ENCODE measurements around the gene GDI2. TPM values are rescaled to one million over a fixed set of nuclear protein-coding genes. Genes with fewer than 3 reads are reported as not detected.
A peak's percentile ranks its signal among the peaks of the same experiment; 100 is the strongest.
"Not testable (repeated sequence)": the region's sequence is repeated elsewhere in the genome, so short reads cannot be mapped to it uniquely, and the experiment has no call there.

The GDI2 gene
- polyA plus RNA-seq, 12 donors = 169 to 335 (median 292) TPM; not detected in 1

DNA sequence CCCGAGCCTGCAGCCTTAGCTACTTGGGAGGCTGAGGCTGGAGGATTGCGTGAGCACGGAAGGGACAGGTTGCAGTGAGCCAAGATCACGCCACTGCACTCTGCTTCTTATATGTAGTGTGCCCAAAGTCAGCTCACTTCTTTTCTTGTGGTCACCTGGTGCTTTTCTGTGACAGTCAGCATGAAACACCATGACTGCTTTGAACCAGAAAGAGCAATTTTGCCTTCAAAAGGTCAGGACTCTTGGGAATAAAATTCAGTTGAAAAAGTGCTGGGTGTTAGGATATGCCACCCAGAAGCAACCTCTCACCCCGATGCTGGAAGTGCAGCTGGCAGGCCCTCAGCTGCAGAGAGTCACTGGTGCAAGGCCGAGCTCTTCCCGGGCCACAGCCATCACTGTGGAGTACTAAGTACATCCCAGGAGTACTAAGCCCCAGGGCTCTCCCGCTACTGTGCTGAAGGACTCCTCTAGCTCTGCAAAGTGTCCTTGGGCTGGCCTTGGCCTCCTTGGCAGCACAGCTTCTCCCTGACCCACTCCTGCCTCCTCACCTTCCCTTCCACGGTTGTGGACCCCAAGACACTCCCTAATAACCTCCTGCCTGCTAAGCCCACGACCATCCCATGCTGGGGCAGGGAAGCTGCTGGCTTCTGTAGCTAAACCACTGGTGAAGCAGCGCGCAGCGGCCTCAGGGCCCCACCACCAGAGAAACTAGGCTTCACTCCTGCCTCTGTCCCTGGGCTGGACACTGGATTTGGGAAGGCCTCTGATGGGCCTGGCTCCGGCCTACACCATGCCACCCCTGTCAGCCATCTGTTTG is 17.6 kb upstream of the GDI2 start:
- no peak for DNase-seq

DNA sequence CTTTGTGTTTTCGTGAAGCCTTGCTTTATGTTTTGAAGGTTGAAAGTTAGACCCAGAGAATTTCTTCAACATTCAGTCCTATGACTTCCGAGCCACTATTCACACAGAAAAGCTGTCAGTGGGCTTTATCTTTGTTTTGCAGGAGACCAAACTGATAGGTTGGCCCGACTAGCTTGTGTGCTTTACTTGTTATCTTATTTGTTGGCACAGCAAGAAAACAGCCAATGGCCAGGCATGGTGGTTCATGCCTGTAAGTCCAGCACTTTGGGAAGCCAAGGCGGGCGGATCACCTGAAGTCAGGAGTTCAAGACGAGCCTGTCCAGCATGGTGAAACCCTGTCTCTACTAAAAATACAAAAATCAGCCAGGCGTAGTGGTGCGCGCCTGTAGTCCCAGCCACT is 16.0 kb upstream of the GDI2 start:
- no peak for DNase-seq

DNA sequence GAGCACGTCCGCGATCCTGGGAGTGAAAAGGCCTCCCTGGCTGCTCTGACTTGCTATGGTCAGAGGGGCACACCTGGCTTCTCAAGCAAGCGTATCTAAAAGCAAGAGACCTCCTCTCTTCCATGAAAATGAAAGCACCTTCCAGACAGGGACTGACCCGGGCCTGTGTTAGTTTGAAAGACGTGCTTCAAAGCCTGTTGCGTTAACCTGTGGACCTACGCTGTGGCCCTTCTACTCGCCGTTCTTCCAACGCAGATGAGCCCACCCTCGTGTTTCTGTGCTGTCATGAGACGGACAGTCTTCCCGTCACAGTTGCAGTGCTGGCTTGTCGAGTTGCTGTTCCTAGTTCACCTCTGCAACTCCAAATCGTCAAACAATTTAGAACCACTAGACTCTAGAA is 15.5 kb upstream of the GDI2 start:
- DNase-seq = no peak

DNA sequence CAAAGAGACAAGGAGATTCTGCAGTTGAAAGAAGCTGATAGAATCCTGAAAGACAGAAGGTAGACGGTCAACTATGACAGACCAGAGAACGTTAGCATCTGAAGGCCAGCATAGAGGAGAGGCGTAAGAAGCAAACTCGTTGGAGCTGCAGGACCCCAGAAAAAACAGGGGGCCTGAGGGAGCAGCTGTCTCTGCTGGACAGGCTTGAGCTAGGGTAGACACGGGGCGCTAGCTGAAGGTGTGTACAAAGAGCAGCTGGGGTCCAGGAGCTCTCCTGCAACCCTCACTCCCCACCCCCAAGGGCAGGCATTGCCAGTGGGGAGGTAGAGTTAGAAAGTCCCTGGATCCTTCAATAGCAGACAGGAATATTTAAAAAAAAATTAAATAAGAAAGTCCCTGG is 14.6 kb upstream of the GDI2 start:
- DNase-seq = no peak

DNA sequence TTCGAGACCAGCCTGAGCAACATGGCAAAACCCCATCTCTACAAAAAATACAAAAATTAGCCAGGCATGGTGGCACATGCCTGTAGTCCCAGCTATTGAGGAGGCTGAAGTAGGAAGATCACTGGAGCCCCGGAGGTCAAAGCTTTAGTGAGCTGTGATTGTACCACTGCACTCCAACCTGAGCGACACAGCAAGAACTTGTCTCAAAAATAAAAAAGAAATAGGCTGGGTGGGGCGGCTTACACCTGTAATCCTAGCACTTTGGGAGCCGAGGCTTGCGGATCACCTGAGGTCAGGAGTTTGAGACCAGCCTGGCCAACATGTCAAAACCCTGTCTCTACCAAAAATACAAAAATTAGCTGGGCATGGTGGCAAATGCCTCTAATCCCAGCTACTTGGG is 13.3 kb upstream of the GDI2 start:
- DNase-seq = not testable (repeated sequence)

DNA sequence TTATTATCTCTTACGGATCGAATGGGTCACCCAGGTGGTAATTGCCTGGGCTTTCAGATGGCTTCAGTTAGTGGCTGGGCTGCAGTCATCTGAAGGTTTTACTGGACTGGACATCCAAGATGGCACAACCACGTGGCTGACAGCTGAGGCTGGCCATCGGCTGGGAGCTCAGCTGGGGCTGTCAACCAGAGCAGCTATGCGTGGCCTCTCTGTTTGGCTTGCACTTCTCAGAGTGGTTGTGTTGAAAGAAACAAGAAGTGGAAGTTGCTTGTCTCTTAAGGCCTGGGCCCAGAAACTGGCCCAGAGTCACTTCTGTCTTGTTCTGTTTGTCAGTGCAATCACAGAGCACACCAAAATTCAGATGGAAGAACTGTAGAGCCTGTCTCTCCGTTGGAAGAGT is 5.7 kb upstream of the GDI2 start:
- DNase-seq = no peak

DNA sequence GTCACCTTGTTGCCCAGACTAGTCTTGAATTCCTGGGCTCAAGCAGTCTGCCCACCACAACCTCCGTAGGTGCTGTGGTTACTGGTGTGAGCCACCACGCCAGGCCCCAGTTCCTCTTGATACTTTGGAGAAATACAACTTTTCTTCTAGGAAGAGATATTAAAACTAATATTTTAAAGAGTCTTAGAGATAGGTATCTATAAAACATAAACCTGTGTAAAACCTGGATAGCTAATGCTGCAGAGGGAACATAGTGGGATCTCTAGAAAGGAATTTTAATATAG is 4.8 kb upstream of the GDI2 start:
- no peak for DNase-seq

DNA sequence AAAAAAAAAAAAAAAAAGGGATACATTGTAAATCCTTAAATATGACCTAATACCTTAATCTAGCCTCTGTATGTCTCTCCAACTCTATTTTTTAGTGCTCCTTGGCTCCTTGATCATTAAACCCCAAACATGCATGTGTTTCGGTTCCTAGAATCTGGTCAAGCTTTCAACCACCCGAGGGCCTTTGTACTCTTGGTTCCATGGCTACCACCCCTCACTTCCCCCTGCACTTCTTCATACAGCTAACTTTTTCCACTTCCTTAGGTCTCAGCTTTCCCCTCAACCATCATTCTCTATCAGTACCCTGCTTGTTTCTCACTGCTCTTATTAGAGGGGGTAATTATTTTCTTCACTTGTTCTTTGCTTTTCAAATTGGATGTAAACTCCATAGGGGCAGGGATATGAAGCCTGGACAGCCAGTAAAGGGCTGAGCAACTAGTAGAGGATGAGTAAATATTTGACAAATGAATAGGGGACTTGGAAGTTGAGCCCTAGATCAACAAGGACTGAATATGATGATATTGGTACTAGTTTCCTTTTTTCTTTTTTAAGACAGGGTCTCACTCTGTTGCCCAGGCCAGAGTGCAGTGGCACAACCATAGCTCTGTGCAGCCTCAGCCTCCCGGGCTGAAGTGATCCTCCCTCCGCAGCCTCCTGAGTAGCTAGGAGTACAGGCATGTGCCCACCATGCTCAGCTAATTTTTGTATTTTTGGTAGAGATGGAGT is 4.3 kb upstream of the GDI2 start:
- DNase-seq = no peak

DNA sequence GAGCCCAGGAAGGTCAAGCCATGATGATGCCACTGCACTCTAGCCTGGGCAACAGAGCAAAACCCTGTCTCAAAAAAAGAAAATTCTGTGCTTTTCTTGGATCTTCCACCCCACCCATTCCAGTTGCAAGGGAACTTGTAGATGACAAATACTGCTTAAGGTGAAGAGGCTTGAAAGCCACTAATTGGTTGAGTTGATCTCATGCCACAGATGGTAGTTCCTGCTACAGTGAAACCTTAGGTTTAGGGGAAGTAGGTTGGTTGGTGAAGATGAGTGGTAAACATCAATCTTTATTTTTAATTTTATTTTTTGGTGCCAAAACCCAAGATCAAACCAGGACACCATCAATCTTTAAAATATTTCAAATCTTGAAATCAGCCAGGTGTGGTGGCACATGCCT is 2.9 kb upstream of the GDI2 start:
- no peak for DNase-seq

DNA sequence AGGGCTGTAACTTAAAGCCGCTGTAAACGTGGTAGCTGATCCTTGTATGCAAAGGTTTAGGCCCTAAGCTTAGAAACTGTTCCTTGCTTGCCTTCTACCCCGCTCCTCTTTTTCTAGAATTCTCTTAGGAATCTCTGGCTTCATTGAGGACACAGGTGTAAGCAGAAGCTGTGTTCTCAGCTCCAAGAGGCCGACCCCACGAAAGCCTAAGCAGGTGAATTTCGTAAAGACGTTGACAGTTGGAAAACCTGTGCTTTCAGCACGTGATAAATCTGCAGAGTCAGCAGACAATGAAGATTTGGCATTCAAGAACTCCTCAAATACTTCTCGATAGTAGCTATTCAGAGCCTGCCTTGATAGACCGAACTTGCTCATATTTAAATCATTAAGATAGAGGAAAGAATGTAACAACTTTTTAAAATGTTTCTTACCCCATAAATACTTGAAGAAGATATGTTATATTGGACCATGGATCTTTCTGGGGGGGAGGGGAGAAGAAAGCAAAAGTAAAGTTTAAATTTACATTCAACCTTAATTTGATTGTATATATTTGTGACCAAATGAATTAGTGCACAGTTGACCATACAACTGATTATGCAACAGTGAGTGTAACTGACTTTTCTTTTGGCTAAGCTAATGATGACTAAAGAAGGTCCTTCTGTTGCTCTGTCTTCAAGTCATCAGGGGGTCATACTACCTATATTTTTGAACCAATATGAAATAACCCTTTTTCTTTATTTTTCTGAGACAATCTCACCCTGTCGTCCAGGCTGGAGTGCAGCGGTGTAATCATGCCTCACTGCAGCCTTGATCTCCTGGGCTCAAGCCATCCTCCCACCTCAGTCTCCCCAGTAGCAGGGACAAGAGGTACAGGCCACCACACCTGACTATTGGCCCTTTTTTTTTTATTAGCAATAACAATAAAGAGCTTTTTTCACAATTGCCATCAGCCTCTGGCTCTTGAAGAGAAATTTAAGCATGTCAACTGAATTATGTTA is 1.2 kb upstream of the GDI2 start:
- DNase-seq = peak; percentile 46

DNA sequence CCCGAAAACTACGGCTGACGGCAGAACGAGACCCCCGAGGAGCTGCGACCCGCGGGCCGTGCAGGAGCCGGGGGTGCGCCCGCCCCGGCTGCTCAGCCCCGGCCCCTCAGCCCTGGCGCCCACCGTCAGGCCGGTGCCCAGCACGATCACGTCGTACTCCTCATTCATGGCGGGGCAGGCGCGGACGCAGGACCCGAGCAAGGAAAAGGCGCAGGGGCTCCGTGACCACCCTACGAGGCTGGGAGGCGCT is 218 bp downstream of the GDI2 start:
- no peak for DNase-seq

DNA sequence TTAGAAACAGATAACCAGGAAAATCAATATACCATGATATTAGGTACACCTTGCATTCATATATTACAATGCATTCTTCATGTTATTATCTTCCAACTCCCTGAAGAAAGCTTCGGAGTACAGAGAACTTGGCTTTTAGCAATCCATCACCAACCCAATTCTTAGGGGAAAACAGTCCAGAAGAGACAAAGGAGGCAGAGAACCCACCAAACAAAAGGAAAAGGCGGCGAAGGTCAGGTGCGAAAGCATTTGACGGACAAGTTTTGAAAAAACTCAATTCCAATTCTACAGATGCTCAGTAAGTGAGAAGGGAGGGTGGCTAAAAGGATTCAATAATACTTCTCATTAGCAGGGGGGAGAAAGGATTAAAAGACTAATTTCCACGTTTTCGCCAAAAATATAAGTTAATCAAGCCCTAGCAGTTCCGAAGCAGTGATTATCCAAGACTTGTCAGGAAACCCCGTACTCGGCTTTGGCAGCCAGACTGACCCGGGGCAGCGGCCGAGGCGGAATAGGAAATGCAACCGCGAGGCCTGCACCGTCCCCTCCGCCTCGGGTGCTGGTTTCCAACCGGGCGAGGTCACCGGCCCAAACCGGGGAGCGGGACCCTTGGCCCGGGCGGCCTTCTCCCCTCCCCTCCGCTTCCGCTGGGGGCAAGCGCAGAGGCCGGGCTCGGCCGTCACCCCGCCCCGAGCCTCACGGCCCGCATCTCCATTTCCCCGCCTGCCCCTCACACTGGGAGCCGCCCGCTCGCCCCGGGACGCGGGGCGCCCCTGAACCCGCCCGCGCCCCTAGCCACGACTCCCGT is 747 bp downstream of the GDI2 start:
- peak; percentile 41 for DNase-seq

DNA sequence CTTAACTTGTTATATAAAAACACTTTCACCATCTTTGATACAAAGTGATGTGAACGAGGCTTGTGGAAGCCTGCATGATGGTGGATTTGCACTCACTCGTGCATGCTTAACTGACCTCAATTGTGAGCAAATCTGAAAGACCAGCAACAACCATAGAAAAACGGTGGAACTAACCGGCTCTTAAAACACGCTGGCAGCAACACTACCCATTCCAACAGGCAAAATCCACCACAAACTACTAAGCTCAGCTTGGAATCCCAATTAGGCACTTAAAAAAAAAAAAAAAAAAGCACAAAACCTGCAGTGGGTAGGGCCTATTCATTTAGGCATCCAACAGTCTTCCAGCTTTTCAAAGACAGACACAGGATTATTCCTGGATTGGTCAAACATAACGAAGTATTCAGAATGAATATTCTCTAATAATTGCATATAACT is 1.8 kb downstream of the GDI2 start:
- DNase-seq = peak; percentile 19

DNA sequence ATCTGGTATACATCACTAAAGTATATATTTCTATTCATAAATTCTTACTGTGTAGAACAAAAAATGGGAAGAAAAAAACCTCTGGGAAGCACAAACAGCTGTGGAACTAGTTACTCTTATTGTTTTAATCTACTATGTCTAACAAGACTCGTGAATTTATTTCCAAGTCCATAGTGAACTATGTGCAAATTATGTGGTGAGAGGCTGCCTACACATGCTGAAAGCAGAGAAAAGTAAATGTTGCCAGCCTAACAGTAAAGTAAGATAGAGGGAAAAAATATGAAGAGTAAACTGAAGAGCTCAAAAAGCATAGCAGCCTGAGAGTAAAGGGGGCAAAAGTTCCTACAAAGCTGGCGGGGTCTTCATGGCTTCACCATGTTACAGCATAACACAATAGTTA is 3.0 kb downstream of the GDI2 start:
- DNase-seq = no peak

DNA sequence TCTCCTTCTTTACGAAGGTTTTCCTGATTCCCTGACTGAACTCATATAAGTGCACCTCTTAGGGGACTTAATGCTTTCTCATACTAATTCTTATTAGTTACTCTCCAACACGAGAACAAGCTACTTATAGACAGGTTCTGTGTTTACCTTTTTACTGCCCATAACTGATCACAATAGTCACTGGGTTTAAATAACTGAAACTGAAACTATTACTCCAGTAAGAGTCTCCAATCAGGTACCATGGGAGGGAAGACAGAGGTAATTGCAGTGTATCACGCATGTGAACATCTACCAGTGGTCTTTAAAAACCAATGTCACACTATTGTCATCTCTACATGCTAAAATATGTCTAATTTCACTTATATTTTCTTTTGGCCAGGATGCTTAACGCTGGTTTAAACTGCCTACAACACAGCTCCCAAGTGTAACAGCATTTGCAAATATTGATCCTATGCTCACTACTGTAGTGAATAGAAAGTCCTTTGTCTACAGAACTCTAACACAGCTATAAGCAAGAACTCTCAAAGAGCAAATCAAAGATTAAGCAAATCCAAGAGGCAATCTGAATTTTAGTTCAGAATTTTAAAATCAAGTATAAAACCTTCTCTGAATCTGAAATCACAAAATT is 3.6 kb downstream of the GDI2 start:
- DNase-seq = no peak

DNA sequence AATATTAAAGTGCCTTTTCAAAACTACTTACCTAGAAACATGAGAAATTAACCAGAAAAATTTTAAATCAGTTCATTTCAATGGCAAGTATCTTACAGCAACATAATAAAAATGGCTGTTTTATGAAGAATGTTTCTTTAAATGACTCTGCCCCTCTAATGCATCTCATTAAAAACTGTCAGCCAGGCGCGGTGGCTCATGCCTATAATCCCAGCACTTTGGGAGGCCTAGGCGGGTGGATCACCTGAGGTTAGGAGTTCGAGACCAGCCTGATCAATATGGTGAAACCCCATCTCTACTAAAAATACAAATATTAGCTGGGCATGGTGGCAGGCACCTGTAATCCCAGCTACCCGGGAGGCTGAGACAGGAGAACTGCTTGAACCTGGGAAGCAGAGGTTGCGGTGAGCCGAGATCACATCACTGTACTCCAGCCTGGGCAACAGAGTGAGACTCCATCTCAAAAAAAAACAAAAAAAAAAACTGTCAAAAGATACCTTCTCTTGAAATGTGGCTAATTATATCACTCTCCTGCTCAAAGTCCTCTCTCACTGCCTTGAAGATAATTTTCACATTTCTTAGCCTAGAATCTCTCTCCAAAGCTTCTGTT is 4.3 kb downstream of the GDI2 start:
- DNase-seq = not testable (repeated sequence)

DNA sequence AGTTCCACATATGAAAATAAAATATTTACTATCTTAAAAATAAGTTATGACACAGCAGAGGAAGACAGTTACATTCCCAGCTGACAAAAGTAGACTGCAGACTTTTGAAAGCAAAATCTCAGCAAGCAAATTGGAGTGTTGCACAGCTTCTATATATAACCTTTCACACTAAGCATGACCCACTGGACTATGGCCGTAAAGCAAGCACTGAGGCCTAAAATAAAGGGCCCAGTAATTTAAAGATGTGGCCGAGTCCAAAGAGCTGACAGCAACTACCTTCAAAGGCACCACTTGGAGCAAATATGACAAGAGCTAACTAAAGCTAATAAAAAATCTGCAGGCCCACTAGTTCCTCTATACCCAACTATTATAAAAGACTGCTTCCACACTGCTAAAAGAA is 6.5 kb downstream of the GDI2 start:
- no peak for DNase-seq

DNA sequence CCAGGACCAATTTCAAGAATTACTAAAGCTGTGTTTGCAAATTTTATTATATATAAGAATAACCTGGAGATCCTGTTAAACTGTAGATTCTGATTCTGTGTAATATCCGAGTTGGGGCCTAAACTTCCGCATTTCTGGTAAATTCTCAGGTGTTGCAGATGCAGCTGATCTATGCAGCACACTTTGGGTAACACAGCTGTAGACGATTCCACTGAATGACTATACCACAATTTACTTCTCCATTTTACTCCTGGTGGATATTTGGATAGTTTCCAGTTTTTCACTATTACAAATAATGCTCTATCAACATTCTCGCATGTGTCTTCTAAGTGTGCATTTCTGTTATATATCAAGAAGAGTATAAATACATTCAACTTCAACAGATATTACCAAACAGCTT is 7.5 kb downstream of the GDI2 start:
- DNase-seq = no peak

DNA sequence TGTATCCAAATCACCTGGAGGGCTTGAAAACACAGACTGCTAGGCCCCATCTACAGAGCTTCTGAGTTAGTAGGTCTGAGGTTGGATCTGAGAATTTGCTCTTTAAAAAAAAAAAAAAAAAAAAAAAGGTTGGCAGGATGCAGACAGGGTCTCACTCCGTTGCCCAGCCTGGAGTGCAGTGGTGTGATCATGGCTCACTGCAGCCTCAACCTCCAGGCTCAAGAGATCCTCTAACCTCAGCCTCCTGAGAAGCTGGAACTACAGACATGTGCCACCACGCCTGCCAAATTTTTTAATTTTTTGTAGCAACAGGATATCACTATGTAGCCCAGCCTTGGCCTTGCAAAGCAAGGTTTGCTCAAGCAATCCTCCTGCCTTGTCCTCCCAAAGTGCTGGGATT is 8.0 kb downstream of the GDI2 start:
- DNase-seq = no peak

DNA sequence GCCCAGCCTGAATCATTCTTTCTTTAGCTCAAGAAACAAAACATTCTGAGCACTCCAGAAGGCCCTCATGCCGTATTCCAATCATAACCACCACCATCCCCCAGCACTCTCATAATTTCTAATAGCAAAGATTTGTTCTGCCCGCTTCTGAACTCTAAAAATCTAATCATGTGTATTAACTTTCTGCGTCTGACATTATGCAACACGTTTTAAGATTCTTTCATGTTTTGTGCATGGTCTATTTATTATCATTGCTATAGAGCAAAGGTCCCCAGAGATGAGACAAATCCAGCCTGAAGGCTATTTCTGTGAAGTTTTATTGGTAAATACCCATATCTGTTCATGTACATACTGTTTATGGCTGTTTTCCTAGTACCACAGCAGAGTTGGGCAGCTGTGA is 8.8 kb downstream of the GDI2 start:
- DNase-seq = no peak

DNA sequence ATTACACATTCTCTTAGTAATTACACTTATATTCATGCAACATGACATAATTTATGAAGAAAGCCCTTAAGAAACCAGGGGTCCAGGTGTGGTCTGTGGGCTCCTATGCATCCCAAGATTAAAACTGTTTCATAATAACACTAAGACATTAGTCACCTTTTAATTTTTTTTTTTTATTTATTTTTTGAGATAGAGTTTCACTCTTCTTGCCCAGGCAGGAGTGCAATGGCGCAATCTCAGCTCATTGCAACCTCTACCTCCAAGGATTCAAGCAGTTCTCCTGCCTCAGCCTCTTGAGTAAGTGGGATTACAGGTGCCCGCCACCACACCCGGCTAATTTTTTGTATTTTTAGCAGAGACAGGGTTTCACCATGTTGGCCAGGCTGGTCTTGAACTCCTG is 12.5 kb downstream of the GDI2 start:
- DNase-seq = no peak

Measured in muscle of arm (tissue), 12 donors.